Cardiac fibroblast (primary cell): ENCODE measurements around the gene PPP1R15A.
A peak's percentile ranks its signal among the peaks of the same experiment; 100 is the strongest.

Experiments
- DNase-seq, 2 donors: peaks; one replicate each; pipeline versions ENCODE4 v3.0.0 to v3.0.0-alpha.2; 2010; ENCODE audit warnings: low read depth in 2 of 2
- H3K4me3 ChIP-seq, 2 donors: replicated peaks in 1 of 2; 1 replicate in 1 of 2; 2 replicates in 1 of 2; pipeline ENCODE4 v1.5.1; 2011; ENCODE audit warnings: low read depth in 2 of 2, low read length in 2 of 2, mild to moderate bottlenecking in 2 of 2, moderate library complexity in 1 of 2
- TF ChIP-seq, protein P1 (sequence below): IDR thresholded peaks from one replicate; pipeline ENCODE4 v1.5.1; 2011; ENCODE audit warnings: low read depth, mild to moderate bottlenecking, low read length, inconsistent platforms

Gene PPP1R15A

GRCh38 chr19:48835734-48836088, 36.5 kb upstream of the PPP1R15A start:
- DNase-seq = peak; percentile 87 to 89
- H3K4me3 ChIP-seq = peak overlapping the region; percentile 51 to 54
- TF ChIP-seq, protein P1, sequence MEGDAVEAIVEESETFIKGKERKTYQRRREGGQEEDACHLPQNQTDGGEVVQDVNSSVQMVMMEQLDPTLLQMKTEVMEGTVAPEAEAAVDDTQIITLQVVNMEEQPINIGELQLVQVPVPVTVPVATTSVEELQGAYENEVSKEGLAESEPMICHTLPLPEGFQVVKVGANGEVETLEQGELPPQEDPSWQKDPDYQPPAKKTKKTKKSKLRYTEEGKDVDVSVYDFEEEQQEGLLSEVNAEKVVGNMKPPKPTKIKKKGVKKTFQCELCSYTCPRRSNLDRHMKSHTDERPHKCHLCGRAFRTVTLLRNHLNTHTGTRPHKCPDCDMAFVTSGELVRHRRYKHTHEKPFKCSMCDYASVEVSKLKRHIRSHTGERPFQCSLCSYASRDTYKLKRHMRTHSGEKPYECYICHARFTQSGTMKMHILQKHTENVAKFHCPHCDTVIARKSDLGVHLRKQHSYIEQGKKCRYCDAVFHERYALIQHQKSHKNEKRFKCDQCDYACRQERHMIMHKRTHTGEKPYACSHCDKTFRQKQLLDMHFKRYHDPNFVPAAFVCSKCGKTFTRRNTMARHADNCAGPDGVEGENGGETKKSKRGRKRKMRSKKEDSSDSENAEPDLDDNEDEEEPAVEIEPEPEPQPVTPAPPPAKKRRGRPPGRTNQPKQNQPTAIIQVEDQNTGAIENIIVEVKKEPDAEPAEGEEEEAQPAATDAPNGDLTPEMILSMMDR = peak; percentile 94

- peak in 1 of 2 donors; percentile 65 for DNase-seq
- H3K4me3 ChIP-seq = peak within 1 kb of the TSS; percentile 51 to 54
- TF ChIP-seq, protein P1 = no peak
Observed at GRCh38 chr19:48836089-48837017, 35.9 kb upstream of the PPP1R15A start, which contains the start of gene HSD17B14. Gene HSD17B14 (minus strand): TSS chr19:48836491. CDS start chr19:48836411, 80 bp downstream.

- DNase-seq = peak; percentile 77 to 85
- peak overlapping the region in 1 of 2 donors; percentile 51 for H3K4me3 ChIP-seq
- TF ChIP-seq, protein P1 = no peak
Observed at GRCh38 chr19:48837051-48837524, 35.1 kb upstream of the PPP1R15A start.

GRCh38 chr19:48837687-48838086, 34.5 kb upstream of the PPP1R15A start:
- no peak for DNase-seq
- no peak overlapping the region for H3K4me3 ChIP-seq
- TF ChIP-seq, protein P1 = no peak

DNA sequence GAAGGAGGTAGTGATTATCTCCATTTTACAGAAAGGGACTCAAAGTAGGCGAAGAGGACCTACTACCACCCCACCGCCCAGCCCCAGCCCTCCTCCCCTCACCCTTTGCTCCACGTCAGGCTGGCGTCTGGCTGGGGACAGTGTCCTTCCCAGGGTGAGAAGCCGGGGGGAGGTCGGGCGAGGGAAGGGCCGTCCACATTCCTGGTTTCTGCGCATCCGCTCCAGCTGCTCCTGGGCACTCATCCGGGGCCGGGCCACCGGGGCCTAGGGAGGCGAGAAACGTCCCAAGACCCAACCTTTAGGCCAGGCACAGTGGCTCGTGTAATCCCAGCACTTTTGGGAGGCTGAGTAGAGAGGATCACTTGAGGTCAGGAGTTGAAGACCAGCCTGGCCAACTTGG, 31.2 kb upstream of the PPP1R15A start:
- TF ChIP-seq, protein P1 = no peak
- no peak overlapping the region for H3K4me3 ChIP-seq
- DNase-seq = no peak

DNA sequence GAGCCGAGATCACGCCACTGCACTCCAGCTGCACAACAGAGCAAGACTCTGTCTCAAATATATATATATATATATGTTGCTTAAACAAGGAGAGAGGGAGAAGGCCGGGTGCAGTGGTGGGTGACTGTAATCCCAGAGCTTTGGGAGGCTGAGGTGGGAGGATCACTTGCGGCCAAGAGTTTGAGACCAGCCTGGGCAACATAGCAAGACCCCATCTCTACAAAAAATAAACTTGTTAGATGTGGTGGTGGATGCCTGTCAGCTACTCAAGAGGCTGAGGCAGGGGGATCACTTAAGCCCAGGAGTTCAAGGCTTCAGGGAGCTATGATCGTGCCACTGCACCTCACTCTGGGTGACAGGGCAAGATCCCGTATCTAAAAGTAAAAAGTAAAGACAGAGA, 30.6 kb upstream of the PPP1R15A start:
- no peak overlapping the region for H3K4me3 ChIP-seq
- TF ChIP-seq, protein P1 = no peak
- no peak for DNase-seq
